Measurements from ENCODE around the gene CMTM4. TPM values are rescaled to one million over a fixed set of nuclear protein-coding genes. Genes with fewer than 3 reads are reported as not detected.

The CMTM4 gene
- total and polyA plus RNA-seq, 2 of the 4 experiments (the other 2 are of a cell fraction) = 9.0 to 14.5 TPM

DNA sequence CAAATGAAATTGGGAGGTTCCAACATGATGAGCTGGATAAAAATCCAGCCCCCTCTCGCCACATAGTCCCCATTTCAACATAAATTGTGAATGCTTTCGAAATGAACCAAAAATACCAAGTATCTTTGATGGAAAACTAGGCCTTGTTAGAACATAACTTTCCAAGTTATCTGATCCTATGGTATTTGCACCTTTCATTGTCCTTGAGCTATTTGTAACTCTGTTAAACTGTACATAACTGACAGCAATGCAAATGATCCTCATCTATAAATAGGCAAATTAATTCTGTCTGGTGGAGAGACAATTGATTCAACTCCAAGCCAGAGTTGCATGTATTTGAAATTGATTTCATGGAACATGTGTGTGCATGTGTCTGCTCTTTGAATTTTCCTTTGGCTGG is 18.2 kb downstream of the CMTM4 start:
- no peak overlapping the region for H2BK15ac ChIP-seq (ENCODE audit: low read depth, low read length)
- no peak overlapping the region for H3K4me3 ChIP-seq (ENCODE audit: insufficient read depth, low read depth, low read length)
- H3K9ac ChIP-seq (ENCODE audit: low read depth, low read length) = no peak overlapping the region
- H3K9me1 ChIP-seq (ENCODE audit: insufficient read depth, low read length) = peaks cover 6% of the 10 kb centered on the region; the same call in 1 of the 2 replicates
- no peak overlapping the region for H3K27ac ChIP-seq (ENCODE audit: insufficient read depth, low read length)
- dilution Hi-C loops (cut with HindIII; ENCODE audit: low sequenced_read_pairs, unreplicated experiment) (no loop called here), in situ Hi-C loops (cut with MboI; ENCODE audit: low sequenced_read_pairs) (no loop called here), intact Hi-C loops (cut with micrococcal nuclease) (no loop called here)
- no peak overlapping the region for H4K8ac ChIP-seq (ENCODE audit: low read depth in 2 of 2, low read length in 2 of 2)
- no peak overlapping the region for H3K4me2 ChIP-seq (ENCODE audit: low read depth, low read length)
- DNase-seq (no peak), ATAC-seq (ENCODE audit: low read depth) (no peak)
- TF ChIP-seq MXI1 (IDR thresholded peaks at IDR 0.05; ENCODE audit: borderline replicate concordance, low read depth, low read length) (no peak), CEBPB (IDR thresholded peaks at IDR 0.05; ENCODE audit: low read depth, low read length) (no peak), RFX5 (IDR thresholded peaks at IDR 0.05; ENCODE audit: low read depth, low read length) (no peak), POLR2A (IDR thresholded peaks at IDR 0.05; ENCODE audit: low read depth, low read length) (no peak), RAD21 (IDR thresholded peaks at IDR 0.05; ENCODE audit: low read length) (no peak), SMC3 (IDR thresholded peaks at IDR 0.05; ENCODE audit: low read depth, low read length) (no peak), CHD1 (IDR thresholded peaks at IDR 0.05; ENCODE audit: low read depth, low read length) (no peak), RCOR1 (IDR thresholded peaks at IDR 0.05; ENCODE audit: insufficient replicate concordance, low read length) (no peak), MAFK (IDR thresholded peaks at IDR 0.05; ENCODE audit: low read depth, low read length) (no peak), FOS (IDR thresholded peaks at IDR 0.05; ENCODE audit: low read depth, low read length) (no peak), NFE2L2 (IDR thresholded peaks at IDR 0.05; ENCODE audit: low read depth, low read length) (no peak), MAZ (IDR thresholded peaks at IDR 0.05; ENCODE audit: borderline replicate concordance, low read depth, low read length) (no peak)
- TF ChIP-seq, protein P1, sequence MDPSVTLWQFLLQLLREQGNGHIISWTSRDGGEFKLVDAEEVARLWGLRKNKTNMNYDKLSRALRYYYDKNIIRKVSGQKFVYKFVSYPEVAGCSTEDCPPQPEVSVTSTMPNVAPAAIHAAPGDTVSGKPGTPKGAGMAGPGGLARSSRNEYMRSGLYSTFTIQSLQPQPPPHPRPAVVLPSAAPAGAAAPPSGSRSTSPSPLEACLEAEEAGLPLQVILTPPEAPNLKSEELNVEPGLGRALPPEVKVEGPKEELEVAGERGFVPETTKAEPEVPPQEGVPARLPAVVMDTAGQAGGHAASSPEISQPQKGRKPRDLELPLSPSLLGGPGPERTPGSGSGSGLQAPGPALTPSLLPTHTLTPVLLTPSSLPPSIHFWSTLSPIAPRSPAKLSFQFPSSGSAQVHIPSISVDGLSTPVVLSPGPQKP (IDR thresholded peaks at IDR 0.05; ENCODE audit: borderline replicate concordance, low read depth, low read length) = no peak
- TF ChIP-seq, protein P2, sequence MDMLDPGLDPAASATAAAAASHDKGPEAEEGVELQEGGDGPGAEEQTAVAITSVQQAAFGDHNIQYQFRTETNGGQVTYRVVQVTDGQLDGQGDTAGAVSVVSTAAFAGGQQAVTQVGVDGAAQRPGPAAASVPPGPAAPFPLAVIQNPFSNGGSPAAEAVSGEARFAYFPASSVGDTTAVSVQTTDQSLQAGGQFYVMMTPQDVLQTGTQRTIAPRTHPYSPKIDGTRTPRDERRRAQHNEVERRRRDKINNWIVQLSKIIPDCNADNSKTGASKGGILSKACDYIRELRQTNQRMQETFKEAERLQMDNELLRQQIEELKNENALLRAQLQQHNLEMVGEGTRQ (IDR thresholded peaks at IDR 0.05; ENCODE audit: low read depth, low read length) = no peak
- TF ChIP-seq, protein P3, sequence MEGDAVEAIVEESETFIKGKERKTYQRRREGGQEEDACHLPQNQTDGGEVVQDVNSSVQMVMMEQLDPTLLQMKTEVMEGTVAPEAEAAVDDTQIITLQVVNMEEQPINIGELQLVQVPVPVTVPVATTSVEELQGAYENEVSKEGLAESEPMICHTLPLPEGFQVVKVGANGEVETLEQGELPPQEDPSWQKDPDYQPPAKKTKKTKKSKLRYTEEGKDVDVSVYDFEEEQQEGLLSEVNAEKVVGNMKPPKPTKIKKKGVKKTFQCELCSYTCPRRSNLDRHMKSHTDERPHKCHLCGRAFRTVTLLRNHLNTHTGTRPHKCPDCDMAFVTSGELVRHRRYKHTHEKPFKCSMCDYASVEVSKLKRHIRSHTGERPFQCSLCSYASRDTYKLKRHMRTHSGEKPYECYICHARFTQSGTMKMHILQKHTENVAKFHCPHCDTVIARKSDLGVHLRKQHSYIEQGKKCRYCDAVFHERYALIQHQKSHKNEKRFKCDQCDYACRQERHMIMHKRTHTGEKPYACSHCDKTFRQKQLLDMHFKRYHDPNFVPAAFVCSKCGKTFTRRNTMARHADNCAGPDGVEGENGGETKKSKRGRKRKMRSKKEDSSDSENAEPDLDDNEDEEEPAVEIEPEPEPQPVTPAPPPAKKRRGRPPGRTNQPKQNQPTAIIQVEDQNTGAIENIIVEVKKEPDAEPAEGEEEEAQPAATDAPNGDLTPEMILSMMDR (conservative IDR thresholded peaks at IDR 0.05; ENCODE audit: low read depth, low read length) = no peak
- H4K91ac ChIP-seq (ENCODE audit: insufficient read depth, low read depth, low read length) = no peak overlapping the region
- no peaks in the 10 kb centered on the region for H3K27me3 ChIP-seq (ENCODE audit: control insufficient read depth, insufficient read depth, low read length)
- H3K56ac ChIP-seq (ENCODE audit: extremely low read depth, insufficient read depth, low read length) = no peak overlapping the region
- ChIA-PET CTCF (interaction anchor here (1.2 kb wide), 1 partner anchor 15 kb away, joined by 3 read pairs; no protein-coding TSS in a partner anchor), POLR2A (ENCODE audit: unreplicated experiment) (no interaction called here)
- no TSS peak for BruUV-seq (replicated peaks)
- H2BK20ac ChIP-seq (ENCODE audit: low read depth, low read length) = no peak overlapping the region
- H2BK120ac ChIP-seq (ENCODE audit: low read depth, low read length) = no peak overlapping the region
- no peaks in the 10 kb centered on the region for H4K20me1 ChIP-seq (ENCODE audit: insufficient read depth, low read length)
- peaks cover 10% of the 10 kb centered on the region for H3K4me1 ChIP-seq (ENCODE audit: control insufficient read depth, insufficient read depth, low read length)
- H2AK9ac ChIP-seq (replicated peaks; ENCODE audit: low read depth, low read length, poor library complexity) = no peak overlapping the region
- H3K14ac ChIP-seq (replicated peaks; ENCODE audit: low read depth, low read length) = no peak overlapping the region; the same call in 1 of the 2 replicates
- no peak overlapping the region for H2AK5ac ChIP-seq (ENCODE audit: low read depth, low read length)
- H2AFZ ChIP-seq (replicated peaks; ENCODE audit: low read length, poor library complexity) = no peak overlapping the region
- whole genome bisulfite sequencing, 2 experiments (ENCODE audit: extremely low coverage in 2 of 2, insufficient read length in 1 of 2) = no CpG with 5 or more reads among the region's 2 CpGs
- no peak overlapping the region for H3K18ac ChIP-seq (ENCODE audit: low read depth, low read length)
- H3K9me3 ChIP-seq (ENCODE audit: control insufficient read depth, insufficient read depth, low read length) = no peaks in the 10 kb centered on the region
- H3K79me1 ChIP-seq (ENCODE audit: low read depth in 1 of 2, low read length in 2 of 2) = peaks cover 3 to 31% of the 10 kb centered on the region in 2 experiments; a peak in 3 of 4 replicates
- no peak overlapping the region for H4K5ac ChIP-seq (ENCODE audit: low read depth, low read length)
- H3K23ac ChIP-seq (ENCODE audit: low read depth, low read length) = no peak overlapping the region
- no peak overlapping the region for H3K4ac ChIP-seq (ENCODE audit: low read depth, low read length)
- no peaks in the 10 kb centered on the region for H3K36me3 ChIP-seq (ENCODE audit: control insufficient read depth, insufficient read depth, low read length)
- no peak overlapping the region for H2BK5ac ChIP-seq (ENCODE audit: low read depth, low read length, poor library complexity, severe bottlenecking)

All from IMR-90 (cell line).